ENCODE data around the gene GATC.

DNA sequence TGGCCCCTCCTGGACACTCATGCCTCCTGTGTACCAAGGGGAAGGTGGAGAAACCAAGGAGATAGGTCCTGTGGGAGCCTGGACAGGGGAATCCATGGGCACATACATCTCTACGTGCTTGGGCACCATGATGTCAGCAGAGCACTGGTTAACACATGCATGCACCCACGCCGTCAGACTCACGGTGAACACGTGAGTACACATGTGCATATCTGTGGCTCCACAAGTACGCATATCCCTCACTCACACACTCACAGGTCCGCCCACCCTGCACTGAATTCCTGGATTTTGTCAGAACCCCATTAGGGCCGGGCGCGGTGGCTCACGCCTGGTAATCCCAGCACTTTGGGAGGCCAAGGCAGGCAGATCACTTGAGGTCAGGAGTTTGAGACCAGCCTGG, 37.5 kb upstream of the GATC start:
- no peak for TF ChIP-seq CHD1 (IDR thresholded peaks at IDR 0.05; ENCODE audit: low read depth, low read length)
- TF ChIP-seq, protein P1, sequence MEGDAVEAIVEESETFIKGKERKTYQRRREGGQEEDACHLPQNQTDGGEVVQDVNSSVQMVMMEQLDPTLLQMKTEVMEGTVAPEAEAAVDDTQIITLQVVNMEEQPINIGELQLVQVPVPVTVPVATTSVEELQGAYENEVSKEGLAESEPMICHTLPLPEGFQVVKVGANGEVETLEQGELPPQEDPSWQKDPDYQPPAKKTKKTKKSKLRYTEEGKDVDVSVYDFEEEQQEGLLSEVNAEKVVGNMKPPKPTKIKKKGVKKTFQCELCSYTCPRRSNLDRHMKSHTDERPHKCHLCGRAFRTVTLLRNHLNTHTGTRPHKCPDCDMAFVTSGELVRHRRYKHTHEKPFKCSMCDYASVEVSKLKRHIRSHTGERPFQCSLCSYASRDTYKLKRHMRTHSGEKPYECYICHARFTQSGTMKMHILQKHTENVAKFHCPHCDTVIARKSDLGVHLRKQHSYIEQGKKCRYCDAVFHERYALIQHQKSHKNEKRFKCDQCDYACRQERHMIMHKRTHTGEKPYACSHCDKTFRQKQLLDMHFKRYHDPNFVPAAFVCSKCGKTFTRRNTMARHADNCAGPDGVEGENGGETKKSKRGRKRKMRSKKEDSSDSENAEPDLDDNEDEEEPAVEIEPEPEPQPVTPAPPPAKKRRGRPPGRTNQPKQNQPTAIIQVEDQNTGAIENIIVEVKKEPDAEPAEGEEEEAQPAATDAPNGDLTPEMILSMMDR (conservative IDR thresholded peaks at IDR 0.05; ENCODE audit: low read depth, low read length), result no peak
- no peak for TF ChIP-seq MXI1 (IDR thresholded peaks at IDR 0.05; ENCODE audit: borderline replicate concordance, low read depth, low read length)
- no peak for TF ChIP-seq POLR2A (IDR thresholded peaks at IDR 0.05; ENCODE audit: low read depth, low read length)
- no peak for TF ChIP-seq RAD21 (IDR thresholded peaks at IDR 0.05; ENCODE audit: low read length)
- TF ChIP-seq SMC3 (IDR thresholded peaks at IDR 0.05; ENCODE audit: low read depth, low read length), result no peak
- no peak for TF ChIP-seq RCOR1 (IDR thresholded peaks at IDR 0.05; ENCODE audit: insufficient replicate concordance, low read length)
- TF ChIP-seq CEBPB (IDR thresholded peaks at IDR 0.05; ENCODE audit: low read depth, low read length), result no peak
- no peak for TF ChIP-seq NFE2L2 (IDR thresholded peaks at IDR 0.05; ENCODE audit: low read depth, low read length)
- TF ChIP-seq MAFK (IDR thresholded peaks at IDR 0.05; ENCODE audit: low read depth, low read length), result no peak
- no peak for TF ChIP-seq MAZ (IDR thresholded peaks at IDR 0.05; ENCODE audit: borderline replicate concordance, low read depth, low read length)
- TF ChIP-seq BHLHE40 (IDR thresholded peaks at IDR 0.05; ENCODE audit: low read depth, low read length), result no peak
